Renal cortex interstitium (tissue), 11 donors: ENCODE data around the gene CCDC33. TPM values are rescaled to one million over a fixed set of nuclear protein-coding genes. Genes with fewer than 3 reads are reported as not detected.

Experiments
- DNase-seq, 11 donors: peaks; one replicate each; pipeline ENCODE4 v3.0.0-alpha.2; 2013; ENCODE audit warnings: low read depth in 9 of 11, low spot score in 4 of 11; ENCODE audit errors: extremely low read depth in 1 of 11
- polyA plus RNA-seq, 3 donors: library from polyadenylated mRNA; unstranded; fragments of 120-200 nt; gene quantifications; one replicate each; pipeline ENCODE4 v1.2.1, GENCODE V29; 2013; ENCODE audit not compliant: insufficient read length in 3 of 3

CCDC33 gene
- polyA plus RNA-seq, 3 donors = 5.0 to 10.7 (median 6.6) TPM

- peak in 1 of 11 donors; percentile 74 for DNase-seq
Measured at GRCh38 chr15:74206801-74207281, 29.3 kb upstream of the CCDC33 start.

GRCh38 chr15:74207652-74208440 is 28.3 kb upstream of the CCDC33 start:
- no peak for DNase-seq

DNA sequence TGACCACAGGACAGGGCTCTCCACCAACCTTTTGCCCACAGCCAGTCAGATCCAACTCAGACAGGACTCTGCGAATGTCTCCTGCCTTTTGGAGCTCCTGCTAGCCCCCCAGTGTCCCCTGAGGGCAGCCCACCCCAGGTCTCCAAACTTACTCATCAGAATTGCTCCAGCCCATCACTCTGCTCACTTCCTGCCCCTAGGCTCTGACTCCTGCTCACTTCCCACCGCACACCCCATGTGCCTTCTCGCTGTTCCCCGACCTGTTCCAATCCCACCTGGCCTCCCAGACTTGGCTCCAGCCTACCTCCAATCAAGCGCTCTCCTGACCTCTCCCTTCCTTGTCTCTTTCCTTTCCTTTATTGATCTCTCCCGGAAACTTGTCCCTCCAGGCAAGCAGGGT is 27.6 kb upstream of the CCDC33 start:
- no peak for DNase-seq

- no peak for DNase-seq
Measured at GRCh38 chr15:74208901-74209559, 27.1 kb upstream of the CCDC33 start.

DNA sequence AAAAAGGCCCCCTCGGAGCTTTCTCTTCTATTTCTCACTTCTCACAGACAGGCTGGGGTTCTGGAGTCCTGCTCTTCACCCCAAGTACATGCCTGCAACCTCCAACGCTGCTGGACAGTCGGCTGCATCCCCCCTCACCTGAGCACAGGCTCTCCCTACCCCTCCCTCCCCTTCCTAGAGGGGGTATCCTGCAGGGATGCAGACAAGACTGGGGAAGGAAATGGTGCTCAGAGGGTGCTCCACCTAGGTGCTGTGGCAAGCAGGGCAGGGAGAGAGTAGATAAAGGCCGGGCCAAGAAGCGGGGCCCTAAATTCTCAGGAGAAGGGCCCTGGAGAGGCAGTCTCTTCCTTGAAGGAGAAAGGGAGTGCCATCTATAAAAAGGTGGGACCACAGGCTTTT is 26.6 kb upstream of the CCDC33 start:
- DNase-seq = no peak

DNA sequence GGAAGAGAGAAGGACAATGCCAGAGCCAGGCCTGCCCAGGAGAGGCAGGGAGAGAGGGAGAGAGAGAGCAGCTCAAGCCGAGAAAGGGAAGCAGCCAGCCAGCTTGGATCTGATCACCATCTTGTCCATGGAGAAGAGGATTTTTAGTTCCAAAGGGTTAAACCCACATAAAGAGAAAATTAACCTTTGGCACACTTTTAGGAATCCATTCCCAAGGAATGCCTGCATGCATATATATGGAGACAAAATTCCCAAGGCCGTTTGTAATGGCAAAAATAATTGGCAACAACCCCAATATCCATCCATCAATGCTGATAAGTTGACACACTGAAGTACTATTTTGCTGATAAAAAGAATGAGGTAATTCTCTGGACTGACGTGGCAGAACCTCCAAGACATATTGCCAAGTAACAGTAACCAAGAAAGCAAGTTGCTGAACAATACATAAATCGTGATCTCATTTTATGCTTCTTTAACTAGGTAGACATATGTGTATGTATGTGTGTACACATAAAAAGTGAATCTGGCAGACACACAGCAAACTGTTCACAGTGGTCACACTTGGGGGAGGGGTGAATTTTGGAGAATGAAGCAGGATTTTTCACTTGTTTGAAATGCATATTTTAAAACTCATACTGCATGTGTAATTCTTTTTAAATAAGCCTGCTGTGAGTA is 26.0 kb upstream of the CCDC33 start:
- no peak for DNase-seq

DNA sequence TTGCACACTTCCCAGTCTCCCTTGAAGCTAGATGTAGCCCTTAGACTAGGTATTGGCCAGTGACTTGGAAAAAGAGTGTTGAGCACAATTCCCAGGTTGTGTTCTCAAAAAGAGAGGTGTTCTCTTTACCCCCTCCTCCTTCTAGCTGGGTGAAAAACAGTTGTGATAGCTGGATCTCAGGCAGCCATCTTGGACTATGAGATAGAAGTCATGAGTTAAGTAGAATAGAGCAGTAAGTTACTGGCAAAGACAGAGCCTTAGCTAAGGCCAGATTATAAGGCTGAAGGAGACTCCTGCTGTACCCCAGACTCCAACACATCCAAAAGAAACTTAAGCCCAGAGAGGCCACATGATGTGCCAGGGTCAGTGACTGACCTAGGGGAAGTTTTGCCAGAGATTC is 25.4 kb upstream of the CCDC33 start:
- DNase-seq = no peak

DNA sequence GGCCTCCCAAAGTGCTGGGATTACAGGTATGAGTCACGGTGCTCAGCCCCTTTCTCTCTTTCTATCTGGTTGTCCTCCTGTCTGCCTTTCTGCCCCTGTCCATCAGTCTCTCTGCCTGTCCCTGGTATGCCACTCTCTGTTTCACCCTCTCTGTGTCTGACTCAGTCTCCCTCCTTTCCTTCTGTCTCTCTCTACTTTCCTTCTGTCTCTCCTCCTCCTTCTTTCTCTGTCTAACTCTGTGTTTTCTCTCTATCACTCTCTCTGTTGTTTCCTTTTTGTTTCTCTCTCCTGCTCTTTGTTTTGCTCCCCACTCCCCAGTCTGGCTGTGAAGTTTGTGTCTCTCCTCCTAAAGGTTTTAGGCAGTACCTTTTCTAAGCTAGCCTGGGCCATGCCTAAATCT is 24.5 kb upstream of the CCDC33 start:
- DNase-seq = no peak

- DNase-seq = no peak
Measured at GRCh38 chr15:74212494-74212893, 23.6 kb upstream of the CCDC33 start.

DNA sequence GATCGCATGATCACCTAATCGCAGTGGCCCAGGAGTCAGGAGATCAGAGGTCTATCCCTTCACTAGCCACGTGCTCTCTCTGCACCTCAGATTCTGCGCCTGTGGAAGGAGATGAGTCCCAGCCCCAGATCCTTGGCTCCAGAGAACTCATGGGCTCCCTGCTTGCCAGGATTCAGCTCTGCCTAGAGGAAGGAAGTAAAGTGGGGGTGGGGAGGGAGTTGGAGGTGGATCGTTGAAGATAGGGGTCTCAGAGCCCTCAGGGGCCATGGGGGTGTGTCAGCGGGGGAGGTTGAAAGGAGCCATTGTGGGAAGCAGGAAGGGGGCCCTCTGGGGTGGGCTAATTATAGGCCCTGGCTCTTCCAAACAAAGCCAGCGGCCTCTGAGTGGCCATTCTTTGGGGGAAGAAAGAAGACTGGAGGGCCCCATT is 22.3 kb upstream of the CCDC33 start:
- DNase-seq = no peak

DNA sequence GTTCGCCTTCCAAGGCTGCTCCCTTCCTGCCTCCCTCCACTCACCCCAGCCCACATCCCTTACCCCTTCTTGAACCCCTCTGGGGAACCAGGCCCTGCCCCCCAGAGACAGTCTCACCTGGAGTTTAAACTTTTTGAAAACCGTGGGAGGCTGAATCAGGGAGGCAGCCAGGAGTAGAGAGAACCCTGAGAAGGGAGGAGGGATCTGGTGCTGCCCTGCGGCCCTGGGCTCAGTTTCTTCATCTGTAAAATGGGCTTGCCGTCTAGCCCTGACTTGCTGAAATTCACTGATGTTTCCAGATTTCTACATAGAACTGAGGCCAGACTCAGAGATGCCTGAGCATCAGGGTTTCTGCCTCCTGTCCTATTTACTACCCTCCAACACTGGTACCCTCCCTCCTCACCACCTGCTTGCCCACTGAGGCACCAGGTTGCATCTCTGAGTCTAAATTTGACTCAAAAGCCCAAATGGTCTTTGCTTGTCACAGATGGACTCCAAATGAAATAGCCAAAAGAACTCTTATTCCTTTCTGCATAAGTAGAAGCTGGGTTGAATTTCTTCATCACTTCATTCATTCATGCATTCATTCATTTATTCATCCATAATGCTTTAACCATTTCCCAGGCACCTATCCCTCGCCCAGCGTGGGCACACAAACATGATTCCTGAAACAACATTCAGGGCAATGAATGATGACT is 21.7 kb upstream of the CCDC33 start:
- no peak for DNase-seq

GRCh38 chr15:74215958-74216357 is 20.2 kb upstream of the CCDC33 start:
- no peak for DNase-seq

GRCh38 chr15:74216949-74217348 is 19.2 kb upstream of the CCDC33 start:
- no peak for DNase-seq

GRCh38 chr15:74217907-74218885 is 17.9 kb upstream of the CCDC33 start:
- no peak for DNase-seq

DNA sequence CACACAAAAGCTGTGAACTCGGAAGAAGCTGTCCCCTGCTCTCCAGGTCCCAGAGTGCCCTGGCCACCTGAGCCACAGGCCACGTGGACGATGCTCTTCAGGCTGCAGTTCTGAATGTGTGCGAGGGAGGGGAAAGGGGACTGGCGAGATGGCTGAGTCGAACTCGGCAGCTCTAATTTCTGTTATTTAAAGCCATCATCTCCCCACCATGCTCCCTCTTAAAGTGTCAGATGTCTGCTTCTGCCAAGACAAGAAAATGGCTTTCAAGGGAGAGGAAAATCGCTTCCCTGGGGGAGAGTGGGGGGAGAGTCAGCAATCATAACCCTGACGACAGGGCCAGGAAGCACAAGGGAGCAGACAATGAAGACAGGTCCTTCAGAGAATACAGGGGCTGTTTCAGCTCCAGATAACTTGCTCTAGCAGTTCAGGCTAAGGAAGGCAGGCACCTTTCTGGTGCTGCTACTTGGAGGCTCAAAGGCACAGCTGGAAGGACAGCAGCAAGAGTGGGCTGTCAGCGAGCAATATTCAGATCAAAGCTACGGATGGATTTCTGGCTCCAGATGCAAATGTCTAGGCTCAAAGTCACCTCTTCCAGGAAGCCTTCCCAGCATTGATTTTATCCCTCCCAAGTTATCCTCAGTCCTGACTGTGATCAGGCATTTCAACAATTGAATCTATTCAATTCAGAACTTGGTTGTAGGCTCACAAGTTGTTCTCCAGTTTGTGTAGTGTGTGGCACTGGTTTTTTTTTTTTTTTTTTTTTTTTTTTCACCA is 15.5 kb upstream of the CCDC33 start:
- DNase-seq = no peak

- DNase-seq = no peak
Measured at GRCh38 chr15:74221399-74222239, 14.5 kb upstream of the CCDC33 start.
